GM10248 (cell line): ENCODE data around the gene NMNAT2.

Experiments
- CTCF ChIA-PET: fragments of 300-600 bp; sonication (Branson Sonifier 250); formaldehyde crosslinking; extraction: SDS; loops from one replicate; lab custom pipeline; 2021; ENCODE audit warnings: antibody characterized with exemption; lab: Yijun Ruan, JAX
- POLR2A ChIA-PET: fragments of 350-650 bp; sonication (Branson Sonifier 250); formaldehyde crosslinking; extraction: SDS; loops from one replicate; lab custom pipeline; 2020; ENCODE audit warnings: antibody characterized with exemption; lab: Yijun Ruan, JAX
- DNase-seq: peaks from one replicate; pipeline ENCODE4 v3.0.0; 2012; ENCODE audit errors: extremely low spot score
- CTCF ChIP-seq: IDR thresholded peaks from 2 replicates; pipeline ENCODE4 v1.5.1; 2012; ENCODE audit warnings: mild to moderate bottlenecking, low read depth; ENCODE audit errors: extremely low read depth, missing control alignments, control extremely low read depth

NMNAT2 gene

DNA sequence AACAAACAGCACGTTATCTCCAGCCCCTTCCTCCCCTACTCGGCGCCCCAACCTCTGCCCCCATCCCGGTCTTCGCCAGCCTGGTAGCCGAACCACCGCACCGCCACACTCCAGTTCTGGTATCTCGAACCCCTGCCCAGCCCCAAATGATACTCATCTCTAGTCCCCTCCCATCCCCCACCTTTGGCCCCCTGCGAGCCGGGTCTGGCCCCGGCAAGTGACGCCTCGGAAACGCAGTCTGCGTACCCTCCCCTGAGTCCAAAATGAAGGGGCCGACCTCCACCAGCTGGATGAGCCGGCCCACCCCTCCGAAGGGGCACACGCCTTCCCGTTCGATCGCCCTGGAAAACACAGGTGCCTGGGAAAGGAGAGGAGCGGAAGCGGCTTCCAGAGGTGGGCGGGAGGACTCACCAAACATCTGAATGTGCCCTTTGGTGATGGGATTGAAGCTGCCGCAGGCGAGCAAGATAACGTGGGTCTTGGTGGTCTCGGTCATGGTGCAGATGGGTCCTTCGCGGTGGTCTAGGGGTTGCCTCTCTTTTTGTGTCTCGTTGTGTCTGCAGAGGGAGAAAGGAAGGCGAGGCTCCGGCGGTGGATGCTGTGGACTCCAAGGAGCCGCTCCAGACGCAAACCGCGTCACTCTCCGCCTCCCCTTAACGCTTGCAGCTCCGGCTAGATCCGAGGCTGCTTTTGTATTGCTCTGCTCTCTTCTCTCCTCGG is at the start of gene NMNAT2:
TSS of gene NMNAT2 (minus strand) at position 609 of the 720 bp plus-strand sequence. CDS start at position 496, 113 bp downstream.
- no peak for DNase-seq
- TF ChIP-seq CTCF, result no peak
- ChIA-PET POLR2A (no interaction called here), CTCF (no interaction called here)

DNA sequence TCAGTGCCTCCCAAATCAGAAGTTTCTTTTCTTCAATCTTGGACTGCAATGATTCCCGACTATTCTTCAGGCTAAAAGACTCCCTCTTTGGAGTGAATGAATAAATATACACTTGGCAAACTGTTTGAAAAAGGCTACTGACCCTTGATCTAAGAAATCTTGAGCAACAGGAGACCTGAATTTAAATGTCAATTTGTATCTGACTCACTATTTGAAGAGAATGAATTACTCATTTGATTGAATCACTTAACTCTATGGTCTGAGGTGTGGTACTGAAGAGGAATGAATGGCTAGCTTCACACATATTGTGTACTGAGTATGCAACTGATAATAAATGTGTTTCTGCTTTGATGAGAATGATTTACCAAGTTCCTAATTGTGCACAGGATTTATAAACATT is 49.5 kb upstream of the NMNAT2 start:
- no peak for TF ChIP-seq CTCF
- ChIA-PET POLR2A (no interaction called here), CTCF (interaction anchor here (0.9 kb wide), 1 partner anchor 217 kb away, joined by 4 read pairs; no protein-coding TSS in a partner anchor)
- DNase-seq, result no peak

DNA sequence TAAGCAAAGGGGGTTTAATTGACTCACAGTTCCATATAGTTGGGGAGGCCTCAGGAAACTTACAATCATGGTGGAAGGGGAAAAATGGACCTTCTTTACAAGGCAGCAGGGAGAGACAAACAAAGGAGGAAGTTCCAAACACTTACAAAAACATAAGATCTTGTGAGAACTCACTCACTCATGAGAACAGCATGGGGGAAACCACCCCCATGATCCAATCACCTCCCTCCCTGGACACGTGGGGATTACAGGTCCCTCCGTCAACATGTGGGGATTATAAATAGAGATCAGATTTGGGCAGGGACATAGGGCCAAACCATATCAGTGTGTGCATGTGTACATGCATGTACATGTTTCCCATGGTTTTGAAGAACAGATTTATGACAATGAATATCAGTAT is 48.6 kb upstream of the NMNAT2 start:
- TF ChIP-seq CTCF, result no peak
- ChIA-PET CTCF (no interaction called here), POLR2A (no interaction called here)
- no peak for DNase-seq

- CTCF ChIA-PET, result interaction anchor here (1.1 kb wide), 1 partner anchor 186 kb away, joined by 3 read pairs; no protein-coding TSS in a partner anchor
- TF ChIP-seq CTCF, result no peak
- DNase-seq, result no peak
- POLR2A ChIA-PET, result no interaction called here
Measured at GRCh38 chr1:183463566-183463965, 45.4 kb upstream of the NMNAT2 start.

DNA sequence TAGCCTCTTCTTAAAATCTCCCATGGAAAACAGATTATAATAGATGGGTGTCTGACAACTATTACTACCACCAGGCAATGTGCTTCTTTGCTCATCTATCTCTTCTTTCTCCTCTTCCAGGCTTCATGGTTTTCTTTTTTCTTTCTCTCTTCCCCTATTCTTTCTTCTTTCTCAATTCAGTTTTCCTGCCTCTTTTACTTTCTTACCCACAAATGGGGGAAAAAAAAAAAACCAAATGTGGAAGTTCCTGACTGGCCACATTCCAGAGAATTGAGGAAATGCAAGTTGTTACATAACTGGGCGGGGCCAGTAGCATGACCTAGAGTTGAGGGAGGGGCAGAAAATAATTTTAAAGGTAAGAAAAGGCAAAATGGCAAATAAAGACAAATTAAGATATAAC is 43.2 kb upstream of the NMNAT2 start:
- no peak for TF ChIP-seq CTCF
- POLR2A ChIA-PET, result no interaction called here
- no peak for DNase-seq
- CTCF ChIA-PET, result no interaction called here

- no peak for TF ChIP-seq CTCF
- CTCF ChIA-PET, result no interaction called here
- DNase-seq, result no peak
- POLR2A ChIA-PET, result no interaction called here
Measured at GRCh38 chr1:183460596-183460995, 42.4 kb upstream of the NMNAT2 start.

- no peak for DNase-seq
- CTCF ChIA-PET, result no interaction called here
- no peak for TF ChIP-seq CTCF
- POLR2A ChIA-PET, result no interaction called here
Measured at GRCh38 chr1:183457449-183457848, 39.3 kb upstream of the NMNAT2 start.
